SHP77 (cell line): ENCODE results near the gene MYO3A.
"Not testable (repeated sequence)": the region's sequence is repeated elsewhere in the genome, so short reads cannot be mapped to it uniquely, and the experiment has no call there.

Experiments used
- DNase-seq, 2 experiments: peaks; one replicate each; lab custom pipeline; 2025; lab: John Stamatoyannopoulos, UW

MYO3A gene

DNA sequence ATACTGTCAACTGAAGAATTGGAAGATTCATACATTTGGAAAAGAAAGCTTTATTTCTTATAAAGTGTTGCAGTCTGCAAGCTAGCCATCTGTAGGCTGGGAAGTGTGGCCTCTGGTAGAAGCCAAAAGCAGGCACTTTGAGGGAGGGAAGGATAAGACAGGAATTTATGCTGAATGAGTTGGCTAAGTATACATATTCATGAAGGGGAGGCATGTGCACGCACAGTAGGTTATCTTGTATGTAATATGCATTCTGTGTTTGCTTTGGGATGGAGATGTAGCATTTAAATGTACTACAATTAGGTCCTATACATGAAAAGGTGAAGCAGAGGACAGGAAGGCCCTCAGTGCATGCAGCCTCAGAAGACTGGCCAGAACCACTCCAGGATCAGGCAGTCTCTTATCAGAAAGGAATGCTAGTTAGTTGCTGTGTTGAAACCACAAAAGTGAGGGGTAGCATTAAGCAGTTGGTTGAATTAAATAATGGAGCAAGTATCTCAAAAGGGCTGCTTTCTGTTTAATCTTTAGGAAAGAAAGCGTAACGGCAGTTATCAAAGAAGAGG is 40.9 kb downstream of the MYO3A start:
- no peak for DNase-seq

DNA sequence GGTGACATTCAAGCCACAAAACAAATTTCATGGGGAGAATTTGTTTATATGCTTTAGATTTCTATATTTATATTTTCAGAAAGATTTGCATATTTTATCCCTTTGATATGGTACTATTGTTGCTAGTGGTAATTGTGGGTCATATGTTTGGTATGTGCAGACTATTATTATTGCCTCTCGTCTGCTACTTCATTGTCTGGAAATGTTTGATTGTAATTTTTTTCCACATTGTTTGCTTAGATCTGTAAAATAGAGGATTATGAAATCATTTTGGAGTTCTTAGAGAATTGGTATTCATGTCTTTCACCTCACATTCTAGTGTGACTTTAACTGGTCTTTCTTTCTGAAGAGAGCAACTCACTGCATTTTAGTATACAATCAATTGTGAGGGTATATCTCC is 44.7 kb downstream of the MYO3A start:
- DNase-seq = no peak

DNA sequence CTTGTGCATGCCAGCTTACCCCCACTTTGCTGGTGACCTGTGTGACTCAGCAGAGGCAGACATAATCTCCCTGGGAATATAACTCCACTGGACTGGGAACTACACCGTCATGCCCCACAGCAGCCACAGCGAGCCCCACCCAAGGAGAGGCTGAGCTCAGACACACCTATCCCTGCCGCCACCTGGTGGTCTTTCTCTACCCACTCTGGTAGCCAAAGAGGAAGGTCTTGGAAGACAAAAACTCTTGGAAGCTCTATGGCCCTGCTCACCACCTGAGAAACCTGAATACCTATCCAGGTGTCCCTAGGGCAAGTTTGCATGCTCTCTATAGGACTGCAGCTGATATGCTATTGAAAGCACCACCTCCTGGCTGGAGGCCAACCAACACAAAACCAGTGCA is 48.1 kb downstream of the MYO3A start:
- no peak for DNase-seq

DNA sequence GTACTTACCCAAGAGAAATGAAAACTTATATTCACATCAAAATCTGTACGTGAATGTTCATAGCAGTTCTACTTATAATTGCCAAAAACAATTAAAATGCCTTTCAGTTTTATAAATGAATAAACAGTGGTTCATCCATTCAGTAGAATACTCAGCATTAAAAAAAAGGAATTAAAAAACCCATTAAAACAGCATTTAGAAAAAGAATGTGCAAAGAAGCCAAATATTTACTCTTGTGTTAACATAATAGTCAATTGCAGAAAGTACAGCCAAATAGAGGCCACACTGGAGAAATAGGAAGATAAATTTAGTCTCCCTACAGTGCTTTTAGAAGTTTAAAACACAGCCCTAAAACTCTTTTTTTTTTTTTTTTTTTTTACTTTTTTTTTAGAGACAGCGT is 54.6 kb downstream of the MYO3A start:
- no peak for DNase-seq

DNA sequence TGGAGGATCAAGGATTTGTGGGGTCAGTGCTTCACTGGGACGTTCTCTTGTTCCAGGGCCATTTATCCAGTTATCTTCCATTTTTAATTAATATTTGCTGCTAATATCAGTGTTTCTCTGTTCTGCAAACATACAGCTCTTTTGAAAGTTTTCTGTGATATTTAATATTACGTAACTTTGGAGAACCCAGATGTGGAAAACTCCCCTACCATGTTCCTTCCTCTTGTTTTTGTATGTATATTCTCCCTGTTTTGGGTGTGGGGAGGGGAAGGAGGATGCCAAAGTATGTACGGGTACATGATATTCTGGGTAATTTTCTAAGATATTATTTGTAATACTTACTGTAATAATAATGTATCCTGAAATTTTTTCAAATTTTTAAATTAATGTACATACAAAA is 55.9 kb downstream of the MYO3A start:
- DNase-seq = no peak

DNA sequence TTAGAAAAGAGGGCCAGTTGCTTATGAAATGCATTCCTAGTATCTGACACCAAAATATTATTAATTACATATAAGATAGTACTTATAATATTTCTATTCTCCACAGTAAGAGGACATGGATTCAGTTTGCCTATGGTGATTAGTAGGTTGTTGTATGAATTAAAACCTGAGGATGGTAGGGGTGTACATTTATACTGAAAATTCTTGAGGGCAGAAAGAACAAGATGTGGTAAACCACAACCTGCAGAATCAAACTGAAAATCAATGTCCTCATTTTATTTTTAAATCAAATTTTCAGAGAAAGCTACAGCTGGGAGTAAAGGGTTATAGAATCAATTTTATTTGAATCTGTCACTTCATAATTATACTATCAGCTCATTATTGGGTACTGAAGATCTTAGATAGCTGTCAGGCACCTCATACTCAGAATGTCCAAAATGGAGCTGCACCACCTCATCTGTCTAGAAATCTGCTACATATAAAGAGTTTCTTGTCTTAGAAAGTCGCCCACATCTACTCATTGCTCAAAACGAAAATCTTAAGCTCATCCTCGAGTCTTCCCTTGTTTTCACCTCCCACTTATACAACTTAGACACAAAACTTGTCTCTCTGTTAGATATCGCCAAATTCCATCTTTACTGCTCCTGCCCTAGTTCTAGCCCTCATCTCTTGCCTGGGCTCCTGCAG is 65.4 kb downstream of the MYO3A start:
- no peak for DNase-seq

DNA sequence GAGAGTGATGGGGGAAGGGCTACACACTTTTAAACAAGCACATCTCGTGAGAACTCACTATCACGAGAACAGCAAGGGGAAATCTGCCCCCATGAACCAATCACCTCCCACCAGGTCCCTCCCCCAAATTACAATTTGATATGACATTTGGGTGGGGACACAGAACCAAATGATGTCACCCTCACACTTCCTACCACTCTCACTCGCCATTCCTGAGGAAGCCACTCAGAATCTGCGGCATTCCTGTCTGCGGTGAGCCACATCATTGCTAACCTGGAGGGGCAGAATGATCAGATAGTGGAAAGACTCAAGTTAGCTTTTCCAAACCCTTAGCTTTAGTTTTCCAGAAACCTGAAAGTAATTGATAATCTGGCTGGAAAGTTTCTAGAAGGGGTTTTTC is 66.9 kb downstream of the MYO3A start:
- DNase-seq = no peak

DNA sequence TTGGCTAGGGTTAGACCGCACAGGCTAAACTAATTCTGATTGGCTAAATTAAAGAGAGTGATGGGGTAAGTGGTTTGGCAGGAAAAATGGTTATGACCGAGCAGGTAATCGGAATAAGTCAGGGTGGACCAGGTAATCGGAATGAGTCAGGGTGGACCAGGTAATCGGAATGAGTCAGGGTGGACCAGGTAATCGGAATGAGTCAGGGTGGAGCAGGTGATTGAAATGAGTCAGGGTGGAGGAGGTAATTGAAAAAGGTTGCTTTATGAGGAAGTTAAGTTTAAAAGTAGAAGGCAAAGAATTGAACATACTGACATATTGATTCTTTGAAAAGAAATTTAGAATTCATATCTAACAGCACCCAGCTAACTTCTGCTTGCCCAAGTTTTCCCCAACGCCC is 68.4 kb downstream of the MYO3A start:
- not testable (repeated sequence) for DNase-seq

DNA sequence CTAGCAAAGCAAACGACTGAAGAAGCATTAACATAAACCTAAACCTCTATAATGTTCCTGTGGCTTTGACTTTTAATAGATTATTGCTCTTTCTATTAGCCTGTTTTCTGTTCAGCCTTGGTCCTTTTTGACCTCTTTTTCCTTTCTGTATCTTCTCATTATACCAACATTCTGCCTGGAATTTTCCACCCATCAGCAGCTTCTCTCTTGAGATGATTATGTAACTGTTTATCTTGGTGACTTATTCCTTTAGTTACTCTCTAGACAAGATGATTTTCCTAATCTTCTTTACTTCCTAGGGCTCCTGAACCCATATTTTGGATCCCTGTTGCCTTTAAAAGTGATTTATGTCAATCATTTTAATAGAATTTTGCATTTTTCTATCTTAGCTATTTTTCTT is 81.1 kb downstream of the MYO3A start:
- DNase-seq = no peak

DNA sequence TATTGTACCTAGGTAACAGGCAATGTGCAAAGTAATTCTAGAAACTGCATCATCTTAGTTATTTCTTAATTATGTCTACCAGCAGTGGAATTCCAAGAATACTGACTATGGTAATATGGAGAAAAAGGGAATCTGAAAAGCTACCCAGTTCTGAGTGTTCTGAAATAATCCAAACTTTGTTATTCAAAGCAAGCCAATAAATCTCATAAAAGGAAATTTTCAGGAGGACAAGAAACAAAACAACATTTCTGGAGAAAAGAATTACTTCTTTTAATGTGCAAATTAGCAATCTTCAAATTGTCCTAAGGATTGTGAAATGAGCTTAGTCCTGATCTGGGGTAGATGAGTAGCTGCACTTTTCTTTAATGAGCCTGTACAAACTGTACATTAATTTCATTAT is 88.8 kb downstream of the MYO3A start:
- DNase-seq = no peak

DNA sequence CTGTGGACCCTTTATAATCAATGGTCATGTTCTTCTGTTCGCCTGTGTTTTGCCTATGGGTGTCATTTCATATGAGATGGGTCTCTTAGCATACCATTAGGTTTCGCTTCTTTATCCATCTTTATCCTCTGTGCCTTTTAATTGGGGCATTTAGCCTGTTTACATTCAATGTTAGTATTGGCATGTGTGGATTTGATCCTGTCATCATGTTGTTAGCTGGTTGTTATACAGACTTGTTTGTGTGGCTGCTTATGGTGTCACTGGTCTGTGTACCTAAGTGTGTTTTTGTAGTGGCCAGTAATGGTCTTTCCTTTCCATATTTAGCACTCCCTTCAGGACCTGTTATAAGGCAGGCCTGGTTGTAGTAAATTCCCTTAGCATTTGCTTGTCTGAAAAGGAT is 90.3 kb downstream of the MYO3A start:
- no peak for DNase-seq

DNA sequence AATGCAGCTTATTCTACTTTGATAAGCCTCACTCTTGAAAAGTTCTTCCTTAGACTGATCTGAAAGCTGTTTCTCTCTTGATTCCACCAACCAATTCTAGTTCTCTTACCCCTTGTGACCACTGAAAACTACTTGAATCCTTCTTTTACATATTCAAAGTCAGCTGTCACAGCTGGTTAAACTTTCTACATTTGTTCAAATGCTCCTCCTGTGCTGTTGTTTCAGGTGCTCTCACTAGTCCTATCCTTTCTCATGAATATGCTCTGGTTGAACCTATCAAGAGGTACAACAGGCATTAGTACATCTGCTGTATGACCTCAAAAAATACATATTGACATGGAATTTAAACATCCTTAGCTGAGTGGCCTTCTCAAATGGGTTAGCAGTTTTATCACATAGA is 91.5 kb downstream of the MYO3A start:
- peak; percentile 73 to 86 for DNase-seq

DNA sequence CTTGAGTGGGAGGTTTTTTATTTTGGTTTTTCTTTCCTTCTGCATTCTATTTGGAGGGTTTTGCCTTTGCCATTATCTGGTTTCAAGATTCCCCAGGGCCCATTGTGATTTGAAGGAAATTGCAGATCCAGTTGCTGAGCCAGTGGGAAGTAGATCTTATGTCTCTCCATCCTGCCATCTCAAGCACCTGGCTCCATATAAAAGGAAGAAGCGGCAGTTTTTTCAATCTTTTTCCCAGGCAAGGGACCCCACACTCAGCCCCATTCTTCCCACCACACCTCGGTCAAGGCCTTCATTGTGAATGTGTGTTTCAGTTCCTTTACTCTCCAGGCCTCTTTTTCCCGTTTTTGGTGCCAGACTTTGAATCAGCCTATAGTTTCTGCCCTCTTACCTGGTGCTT is 95.8 kb downstream of the MYO3A start:
- DNase-seq = no peak

DNA sequence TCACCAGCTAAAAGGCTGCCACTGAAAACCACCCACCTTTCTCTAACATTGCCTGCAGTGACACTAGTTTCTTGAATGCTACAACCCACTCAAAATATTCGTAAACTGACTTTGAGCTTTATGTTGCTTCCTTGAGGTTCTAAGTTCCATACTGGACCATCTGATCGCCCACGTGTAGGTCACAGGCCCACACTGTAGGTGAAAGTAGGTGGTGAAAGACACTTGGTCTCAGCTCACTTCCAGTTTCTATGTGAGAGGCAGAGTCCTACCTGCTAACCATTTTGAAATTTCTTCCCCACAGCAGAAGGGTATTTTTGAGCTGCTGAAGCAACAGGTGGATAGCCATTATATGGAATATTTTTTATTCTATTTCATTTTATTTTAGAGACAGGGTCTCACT is 97.3 kb downstream of the MYO3A start:
- DNase-seq = no peak

DNA sequence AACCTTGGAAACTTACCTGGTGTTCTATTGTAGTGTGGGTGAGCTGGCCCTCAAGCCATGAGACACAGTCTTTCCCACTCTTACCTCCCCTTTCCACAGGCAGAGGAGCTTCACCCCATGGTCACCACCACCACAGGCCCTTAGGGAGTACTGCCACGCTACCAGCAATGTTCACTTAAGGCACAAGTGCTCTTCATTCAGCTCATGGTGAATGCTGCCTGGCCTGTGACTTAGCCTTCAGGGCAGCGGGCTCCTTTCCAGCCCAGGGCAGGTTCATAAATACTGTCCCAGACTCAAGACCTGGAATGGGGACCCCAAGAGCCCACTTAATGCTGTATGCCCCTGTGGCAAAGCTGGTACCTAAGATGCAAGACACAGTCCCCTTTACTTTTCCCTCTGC is 109.4 kb downstream of the MYO3A start:
- DNase-seq = no peak

DNA sequence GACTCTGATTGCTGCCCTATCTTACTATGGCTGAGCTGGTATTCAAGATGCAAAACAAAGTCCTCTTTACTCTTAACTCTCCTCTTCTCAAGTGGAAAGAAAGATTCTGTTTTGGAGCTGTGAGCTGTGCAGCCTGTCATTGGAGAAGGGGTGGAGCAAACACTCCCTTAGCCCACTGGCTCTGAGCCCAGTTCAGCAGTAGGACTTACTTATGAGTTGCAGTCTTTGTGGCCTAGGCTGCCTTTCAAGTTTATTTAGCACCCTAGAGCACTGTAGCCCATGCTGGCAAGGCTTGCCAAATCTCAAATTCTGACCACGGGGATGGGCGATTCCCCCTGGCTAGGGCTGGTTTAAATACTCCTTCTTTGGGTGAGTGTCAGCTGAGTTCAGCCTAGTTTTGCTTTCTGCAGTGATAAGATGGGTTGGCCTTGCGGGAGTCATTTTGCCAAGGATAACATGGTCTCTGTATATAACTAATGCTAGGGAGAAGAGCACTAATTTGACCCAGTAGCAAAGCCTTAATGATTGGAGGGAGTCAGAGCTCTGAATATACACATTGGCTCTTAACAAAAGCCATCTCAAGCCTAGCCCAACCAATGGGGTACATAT is 110.2 kb downstream of the MYO3A start:
- no peak for DNase-seq

DNA sequence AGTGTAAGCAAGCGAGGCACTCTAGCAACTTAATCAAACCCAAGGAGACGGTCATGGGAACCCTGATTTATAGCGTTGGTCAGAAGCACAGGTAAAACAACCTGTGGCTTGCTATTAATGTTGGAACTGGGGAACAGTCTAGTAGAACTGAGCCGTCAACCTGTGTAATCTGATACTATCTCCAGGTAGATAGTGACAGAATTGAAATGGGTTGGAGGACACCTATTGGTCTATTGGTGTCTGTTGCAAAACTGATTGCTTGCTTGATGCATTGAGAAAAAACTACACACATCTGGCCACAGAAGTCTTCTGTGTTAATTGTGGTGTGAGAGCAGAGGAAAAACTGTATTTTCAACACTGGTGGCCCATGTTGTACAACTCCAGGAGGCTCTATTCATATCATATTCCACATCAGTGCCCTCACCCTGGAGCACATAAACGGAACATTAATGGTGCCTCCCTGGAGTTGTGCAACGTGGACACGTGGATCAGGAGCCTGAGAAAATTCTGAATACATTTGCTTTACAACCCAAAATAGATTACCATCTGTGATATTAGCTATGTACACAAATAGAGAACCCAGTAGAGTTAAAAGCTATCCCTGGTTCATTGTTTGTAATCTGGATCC is 112.2 kb downstream of the MYO3A start:
- DNase-seq = no peak

DNA sequence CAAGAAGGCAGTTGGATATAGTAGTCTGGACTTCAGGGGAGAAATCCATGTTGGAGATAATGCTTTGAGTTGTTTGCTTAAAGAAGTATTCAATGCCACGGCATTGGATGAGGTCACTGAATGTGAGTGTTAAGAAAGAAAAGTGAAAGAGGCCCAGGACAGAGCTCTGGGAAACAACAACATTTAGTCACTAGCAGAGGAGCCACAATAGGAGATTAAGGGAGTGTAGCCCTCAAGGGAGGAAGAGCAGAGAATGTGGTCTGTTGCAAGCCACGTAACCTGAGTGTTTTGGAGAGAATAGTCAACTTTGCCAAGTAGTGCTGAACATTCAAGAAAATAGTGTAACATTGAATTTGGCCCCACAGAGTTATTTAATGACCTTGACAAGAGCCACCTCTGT is 114.7 kb downstream of the MYO3A start:
- no peak for DNase-seq

DNA sequence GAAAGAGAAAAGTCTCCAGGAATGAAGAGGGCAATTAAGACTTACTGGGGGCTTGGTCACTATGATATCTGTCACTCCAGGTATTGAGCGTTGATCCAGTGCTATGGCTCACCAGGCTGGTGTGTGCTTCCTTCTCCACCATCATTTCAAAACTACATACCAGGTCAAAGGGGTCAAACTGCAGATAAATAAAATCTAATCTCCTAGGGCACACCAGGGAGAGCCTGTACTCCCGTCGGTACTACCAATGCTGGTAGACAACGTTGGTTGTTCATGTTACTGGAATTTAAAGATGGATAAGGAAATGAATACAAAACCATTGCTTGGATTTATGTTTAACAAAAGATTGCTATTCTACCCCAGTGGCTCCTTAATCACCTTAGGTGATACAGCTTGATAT is 118.3 kb downstream of the MYO3A start:
- no peak for DNase-seq

DNA sequence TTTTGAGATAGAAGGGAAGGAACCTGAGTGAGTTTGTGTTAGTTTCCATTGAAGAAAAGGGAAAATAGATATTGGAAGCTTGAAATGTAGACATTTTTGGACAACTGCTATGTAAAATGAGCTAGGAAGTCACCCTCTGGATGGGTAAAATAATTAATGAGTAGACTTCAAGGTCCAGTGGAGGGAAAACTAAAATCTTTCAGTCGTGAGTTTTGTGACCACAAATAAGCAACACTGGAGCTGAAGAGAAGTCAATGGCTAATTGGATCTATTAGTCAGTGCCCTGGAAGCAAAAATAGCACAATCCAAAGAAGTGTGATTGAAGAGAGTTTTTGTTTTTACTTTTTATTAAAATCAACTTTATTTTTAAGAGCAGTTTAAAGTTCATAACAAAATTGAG is 123.4 kb downstream of the MYO3A start:
- DNase-seq = no peak

DNA sequence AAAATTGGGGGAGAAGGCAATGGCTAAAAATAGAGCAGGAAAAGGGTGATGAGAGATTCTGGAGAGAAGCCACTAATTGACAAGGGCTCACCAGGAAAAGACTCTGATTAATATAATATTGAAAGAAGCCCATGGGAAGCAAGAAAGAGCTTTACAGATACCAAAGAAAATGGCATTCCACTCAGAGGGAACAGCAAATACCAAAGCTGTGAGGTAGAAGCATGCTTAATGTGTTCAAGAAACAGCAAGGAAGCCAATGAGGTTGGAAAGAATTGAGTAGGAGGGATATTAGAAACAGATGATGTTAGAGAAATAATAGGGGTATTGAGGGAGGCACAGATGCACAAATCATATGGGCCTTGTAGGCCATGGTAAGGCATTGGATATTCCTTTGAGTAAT is 130.1 kb downstream of the MYO3A start:
- DNase-seq = no peak

DNA sequence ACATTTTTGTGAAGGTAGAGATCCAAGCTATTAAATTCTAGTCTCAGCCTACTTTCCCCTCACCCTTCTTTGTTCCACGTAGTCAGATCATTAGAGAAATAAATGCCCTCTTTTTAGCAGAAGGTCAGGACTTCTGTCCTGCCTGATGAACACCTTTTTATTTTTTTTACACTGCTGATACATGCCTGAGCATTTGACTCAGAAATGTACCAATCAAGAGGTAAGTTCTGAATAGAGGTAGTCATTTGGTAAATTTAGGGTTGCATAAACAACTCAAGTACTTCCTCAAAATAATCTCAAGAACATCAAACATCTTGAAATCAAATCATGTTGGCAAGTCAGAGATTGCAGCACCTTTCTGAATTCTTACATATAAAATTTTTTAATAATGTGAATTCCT is 133.7 kb downstream of the MYO3A start:
- no peak for DNase-seq

DNA sequence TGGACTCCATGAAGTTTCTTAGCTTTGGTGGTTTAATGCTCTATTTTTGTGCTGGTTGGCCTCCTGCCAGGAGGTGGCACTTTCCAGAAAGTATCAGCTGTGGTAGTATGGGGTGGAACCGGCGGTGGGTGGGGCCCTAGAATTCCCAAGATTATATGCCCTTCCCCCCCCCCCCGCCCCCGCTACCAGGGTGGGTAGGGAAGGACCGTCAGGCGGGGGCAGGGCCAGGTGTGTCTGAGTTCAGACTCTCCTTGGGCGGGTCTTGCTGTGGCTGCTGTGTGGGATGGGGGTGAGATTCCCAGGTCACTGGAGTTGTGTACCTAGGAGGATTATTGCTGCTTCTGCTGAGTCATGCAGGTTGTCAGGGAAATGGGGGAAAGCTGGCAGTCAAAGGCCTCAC is 146.9 kb downstream of the MYO3A start:
- not testable (repeated sequence) for DNase-seq

DNA sequence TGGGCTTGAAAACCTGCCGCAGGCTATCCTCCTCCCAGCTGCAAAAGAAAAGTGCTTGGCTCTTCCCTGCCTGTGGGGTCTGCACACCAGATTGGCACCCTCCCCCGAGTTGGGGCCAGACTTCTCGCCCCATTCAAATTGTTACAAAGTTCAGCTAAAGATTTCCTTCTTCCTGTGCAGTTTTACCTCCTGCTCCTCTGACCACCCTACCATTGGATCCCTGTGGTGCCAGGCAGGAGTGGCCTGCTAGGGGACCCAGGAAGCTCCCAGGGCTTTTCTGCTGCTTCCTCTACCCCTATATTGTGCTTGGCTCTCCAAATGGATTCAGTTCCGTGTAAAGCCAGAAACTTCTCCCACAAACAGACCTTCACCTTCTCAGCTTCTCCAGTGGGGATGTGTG is 147.4 kb downstream of the MYO3A start:
- no peak for DNase-seq
